GM21423 (cell line): ENCODE results near the gene ZNF746.

ENCODE experiments used
- ATAC-seq: cut with Tn5 transposase; IDR thresholded peaks from one replicate; pipeline ENCODE4 v1.9.1; 2021; ENCODE audit warnings: mild to moderate bottlenecking, moderate library complexity; ENCODE audit not compliant: unreplicated experiment

The ZNF746 gene

GRCh38 chr7:149490083-149490760, 7.4 kb downstream of the ZNF746 start:
- ATAC-seq = no peak

DNA sequence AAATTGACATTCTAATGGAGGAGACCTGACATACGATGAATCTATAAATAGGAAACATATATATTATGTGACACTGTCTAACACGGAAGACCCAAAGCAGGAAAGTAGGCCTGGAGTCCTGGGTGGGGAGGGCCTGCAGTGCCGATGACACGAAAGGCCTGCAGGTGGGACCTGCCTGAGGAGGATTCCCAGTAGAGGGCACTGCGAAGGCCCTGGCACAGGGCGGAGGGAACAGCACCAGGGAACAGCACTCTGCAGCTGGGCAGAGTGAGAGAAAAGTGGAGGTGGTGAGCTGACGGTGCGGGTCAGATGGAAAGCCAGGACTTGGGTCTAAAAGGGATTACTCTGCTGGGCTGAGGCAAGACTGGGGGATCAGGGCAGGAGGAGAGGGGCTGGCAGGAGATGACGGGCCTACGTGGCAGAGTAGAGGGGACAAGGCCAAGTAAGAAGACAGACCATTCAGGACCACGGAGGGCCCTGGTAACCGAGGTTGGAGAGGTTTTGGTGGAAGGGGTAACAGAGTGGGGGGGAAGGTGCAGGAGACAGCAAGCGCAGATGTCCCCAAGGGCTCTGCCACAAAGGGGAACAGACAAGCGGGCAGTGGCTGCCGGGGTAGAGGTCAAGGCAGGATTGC, 8.1 kb downstream of the ZNF746 start:
- ATAC-seq = no peak

DNA sequence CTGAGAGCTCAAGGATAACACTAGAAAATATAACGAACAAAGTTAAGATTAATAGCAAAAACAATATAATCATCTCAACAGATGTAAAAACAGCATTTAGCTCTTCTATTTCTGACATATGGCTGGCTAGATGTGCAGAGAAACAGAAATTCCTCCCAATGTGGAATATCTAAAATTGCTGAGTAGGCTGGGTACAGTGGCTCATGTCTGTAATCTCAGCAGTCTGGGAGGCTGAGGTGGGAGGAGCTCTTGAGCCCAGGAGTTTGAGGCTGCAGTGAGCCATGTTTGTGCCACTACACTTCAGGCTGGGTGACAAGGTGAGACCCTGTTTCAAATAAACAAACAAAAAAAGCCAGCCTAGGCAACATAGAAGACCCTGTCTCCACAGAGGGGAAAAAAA, 18.0 kb downstream of the ZNF746 start:
- ATAC-seq = no peak

DNA sequence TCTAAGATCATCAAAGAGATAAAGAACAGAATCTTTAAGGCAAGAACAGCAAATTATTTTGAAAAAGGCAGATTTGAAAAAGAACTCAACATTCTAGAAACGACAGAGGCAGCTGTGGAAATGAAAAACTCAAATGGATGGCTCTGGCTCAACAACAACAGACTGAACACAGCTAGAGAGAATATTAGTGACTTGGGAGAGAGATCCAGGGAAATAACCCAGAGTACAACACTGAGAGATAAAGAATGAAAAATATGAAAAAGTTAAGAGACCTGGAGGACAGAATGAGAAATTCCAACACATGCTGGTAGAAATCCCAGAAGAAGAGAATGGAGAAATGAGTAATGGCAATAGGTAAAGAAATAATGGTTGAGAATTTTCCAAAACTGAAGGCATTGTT, 18.9 kb downstream of the ZNF746 start:
- ATAC-seq = no peak

GRCh38 chr7:149477494-149478443, 19.8 kb downstream of the ZNF746 start:
- no peak for ATAC-seq

GRCh38 chr7:149476791-149477190, 20.8 kb downstream of the ZNF746 start:
- no peak for ATAC-seq

- no peak for ATAC-seq
Measured at GRCh38 chr7:149475121-149476045, 22.2 kb downstream of the ZNF746 start.

GRCh38 chr7:149474309-149475120, 23.1 kb downstream of the ZNF746 start:
- no peak for ATAC-seq

DNA sequence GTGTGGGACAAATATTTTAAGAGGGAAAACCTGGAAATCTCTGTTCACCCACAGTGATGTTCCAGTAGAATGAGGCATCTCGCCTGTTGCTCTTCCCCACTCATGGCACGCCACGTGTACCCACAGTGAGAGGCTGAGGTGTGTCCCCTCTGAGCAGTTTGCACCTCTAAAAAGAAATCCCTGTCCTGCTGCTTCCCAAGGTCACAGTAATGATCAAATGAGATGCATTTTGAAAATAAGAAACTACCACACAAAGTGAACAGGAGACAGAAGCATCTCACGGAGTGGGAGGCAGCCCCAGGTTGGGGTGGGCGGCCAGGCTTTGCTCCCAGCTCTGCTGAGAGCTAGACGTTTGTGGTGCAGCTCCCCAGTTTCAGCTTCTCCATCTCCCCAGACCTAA, 24.4 kb downstream of the ZNF746 start:
- no peak for ATAC-seq

DNA sequence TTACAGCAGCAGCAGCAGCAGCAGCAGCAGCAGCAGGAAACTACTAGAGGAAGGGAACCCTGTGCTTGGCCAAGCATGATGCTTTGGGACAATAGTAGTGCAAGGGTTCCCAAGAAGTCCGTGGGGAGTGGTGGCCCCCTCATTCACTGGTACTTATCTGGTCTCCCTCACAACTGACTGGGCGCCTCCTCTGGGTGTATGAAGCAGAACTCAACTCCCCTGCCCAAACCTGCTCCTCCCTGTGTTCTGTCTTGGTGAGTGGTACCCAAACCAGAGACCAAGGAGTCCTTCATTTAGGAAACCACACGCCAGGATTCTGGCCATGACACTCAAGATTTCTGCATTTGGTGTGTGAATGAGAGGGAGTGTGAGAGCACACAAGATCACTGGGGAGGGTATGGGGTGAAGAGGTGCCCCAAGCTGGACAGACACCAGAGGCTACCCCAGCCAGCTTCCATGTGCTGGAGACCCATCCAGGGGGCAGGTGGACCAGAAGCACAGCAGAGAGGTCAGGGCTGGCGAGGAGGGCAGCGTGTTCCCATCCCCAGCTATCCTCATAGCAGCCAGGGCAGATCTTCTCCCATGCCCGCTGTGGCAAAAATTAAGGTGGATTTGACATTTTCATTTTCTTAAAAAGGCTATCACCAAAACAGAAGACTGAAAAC, 26.2 kb downstream of the ZNF746 start:
- ATAC-seq = no peak

- ATAC-seq = no peak
Measured at GRCh38 chr7:149469806-149470205, 27.8 kb downstream of the ZNF746 start.

DNA sequence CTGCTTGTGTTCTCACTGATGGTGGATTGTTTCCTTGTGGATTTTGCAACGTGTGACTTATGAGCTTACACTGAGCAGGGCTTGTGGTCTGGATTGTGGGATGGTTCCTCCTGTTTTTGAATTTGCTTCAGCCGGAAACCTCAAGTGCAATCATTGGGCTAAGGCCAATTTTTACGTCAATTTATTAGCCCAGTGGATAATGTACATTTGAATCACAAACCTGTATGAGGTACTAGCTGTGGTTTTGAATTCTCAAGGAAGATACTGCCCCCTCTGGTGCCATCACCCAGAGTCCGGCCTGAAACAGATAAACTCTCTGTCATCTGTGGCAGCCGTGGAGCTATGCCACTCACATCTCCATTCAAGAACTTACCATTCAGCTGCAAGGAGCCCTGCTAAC, 29.4 kb downstream of the ZNF746 start:
- ATAC-seq = no peak

- ATAC-seq = no peak
Measured at GRCh38 chr7:149467321-149467859, 30.2 kb downstream of the ZNF746 start.

DNA sequence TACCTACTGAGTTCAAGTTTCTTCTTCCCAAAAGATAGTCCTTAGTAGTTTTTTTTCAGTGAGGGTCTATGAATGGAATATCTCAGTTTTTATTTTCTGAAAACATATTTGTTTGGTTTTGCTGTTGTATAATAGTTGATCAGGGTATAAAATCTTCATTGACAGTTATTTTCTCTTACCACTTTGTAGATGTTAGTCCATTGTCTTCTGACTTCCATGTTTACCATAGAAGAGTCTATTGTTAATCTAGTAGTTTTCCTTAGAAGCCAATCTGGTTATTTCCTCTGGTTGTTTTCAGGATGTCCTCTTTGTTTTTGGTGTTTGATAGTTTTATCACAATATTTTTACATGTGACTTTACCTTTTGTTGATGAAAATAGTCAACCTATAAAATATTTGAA, 31.2 kb downstream of the ZNF746 start:
- no peak for ATAC-seq

DNA sequence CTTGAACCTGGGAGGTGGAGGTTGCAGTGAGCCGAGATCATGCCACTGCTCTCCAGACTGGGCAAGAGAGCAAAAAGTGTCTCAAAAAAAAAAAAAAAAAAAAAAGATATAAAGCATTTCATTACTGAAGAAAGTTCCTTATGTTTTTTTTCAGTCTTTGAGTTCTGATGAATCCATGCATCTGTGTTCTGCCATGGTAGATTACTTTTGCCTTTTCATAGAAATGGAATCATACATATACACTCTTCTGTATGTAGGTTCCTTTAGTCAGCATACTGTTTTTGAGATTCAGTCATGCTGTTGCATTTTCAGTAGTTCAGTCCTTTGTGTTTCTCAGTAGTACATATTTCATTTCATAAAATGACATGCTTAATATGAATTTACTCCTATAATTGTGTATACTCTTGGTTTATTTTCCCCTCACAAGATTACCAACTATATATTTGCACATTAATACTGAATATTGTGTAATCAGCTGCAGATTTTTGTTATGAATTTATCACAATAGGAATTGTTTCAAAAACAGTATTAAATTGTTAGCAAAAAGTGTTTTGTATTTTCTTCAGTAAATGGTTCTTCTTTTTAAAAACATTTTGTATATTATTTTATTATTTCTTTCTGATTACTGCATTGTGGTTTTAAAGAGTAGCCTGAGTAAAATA, 34.0 kb downstream of the ZNF746 start:
- ATAC-seq = no peak

DNA sequence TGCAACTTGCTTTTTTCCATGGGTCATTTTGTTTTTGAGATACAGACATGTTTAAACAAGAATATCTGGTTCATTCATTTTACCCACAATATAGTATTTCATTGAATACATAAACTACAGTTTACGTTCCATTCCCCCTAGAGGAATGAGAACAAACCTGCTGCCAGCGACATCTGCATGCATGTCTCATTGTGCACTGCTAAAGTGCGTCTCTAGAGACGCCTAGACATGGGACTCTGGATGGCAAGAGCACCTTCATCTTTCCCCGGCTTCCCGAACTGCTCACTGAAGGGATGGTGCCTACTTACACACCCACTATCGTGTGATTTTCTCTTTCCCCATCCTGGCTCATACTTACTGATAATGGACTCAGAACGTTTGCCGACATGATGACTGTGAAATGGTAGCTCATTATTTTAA, 35.5 kb downstream of the ZNF746 start:
- no peak for ATAC-seq

GRCh38 chr7:149460493-149461277, 36.9 kb downstream of the ZNF746 start, which contains the start of gene ZNF777:
ZNF777 (minus strand) TSS chr7:149461062; CDS start chr7:149456022, 5,040 bp downstream.
- peak; percentile 95 for ATAC-seq
